Ascending aorta (tissue), 2 donors: ENCODE data around the gene MT1E. TPM values are rescaled to one million over a fixed set of nuclear protein-coding genes. Genes with fewer than 3 reads are reported as not detected.
"Not testable (repeated sequence)": the region's sequence is repeated elsewhere in the genome, so short reads cannot be mapped to it uniquely, and the experiment has no call there.

Source experiments
- DNase-seq, 2 donors: peaks; one replicate each; pipeline ENCODE4 v3.0.0-alpha.2; 2019; ENCODE audit warnings: low spot score in 2 of 2
- H3K27ac ChIP-seq, 2 donors: fragments of 200-600 bp; sonication (generic); one replicate each; pipeline ENCODE4 v1.5.1; 2016 to 2017; ENCODE audit warnings: mild to moderate bottlenecking in 1 of 2
- H3K27me3 ChIP-seq: fragments of 200-600 bp; sonication (generic); one replicate; pipeline ENCODE4 v1.5.1; 2017
- H3K36me3 ChIP-seq, 2 donors: fragments of 200-600 bp; sonication (generic); one replicate each; pipeline ENCODE4 v1.5.1; 2016
- H3K4me1 ChIP-seq, 2 donors: fragments of 200-600 bp; sonication (generic); one replicate each; pipeline ENCODE4 v1.5.1; 2016 to 2017; ENCODE audit warnings: mild to moderate bottlenecking in 1 of 2
- H3K4me3 ChIP-seq, 2 donors: fragments of 200-600 bp; sonication (generic); one replicate each; pipeline ENCODE4 v1.5.1; 2016 to 2017; ENCODE audit warnings: mild to moderate bottlenecking in 1 of 2
- H3K9me3 ChIP-seq, 2 donors: fragments of 200-600 bp; sonication (generic); one replicate each; pipeline ENCODE4 v1.5.1; 2016
- intact Hi-C: fragments of 100-400 bp; cut with DNase I; formaldehyde crosslinking; loops from one replicate; pipeline ENCODE4 v1.15.1; 2023
- total RNA-seq: library from RNA; depleted of rRNA; stranded (reverse); fragments of >200 nt; gene quantifications from one replicate; pipeline ENCODE4 v1.1.0, GENCODE V29; 2016
- TF ChIP-seq, protein P1 (sequence below), 3 experiments: fragments of 200-600 bp in 2 of 3; fragments of 450-650 bp in 1 of 3; sonication (generic) in 2 of 3; IDR thresholded peaks; one replicate each; pipeline ENCODE4 v1.5.1; 2016 to 2019; ENCODE audit warnings: antibody characterized with exemption in 3 of 3, mild to moderate bottlenecking in 1 of 3, moderate library complexity in 1 of 3

MT1E gene
- total RNA-seq, 1 donor from 2014 or later: 456 TPM

DNA sequence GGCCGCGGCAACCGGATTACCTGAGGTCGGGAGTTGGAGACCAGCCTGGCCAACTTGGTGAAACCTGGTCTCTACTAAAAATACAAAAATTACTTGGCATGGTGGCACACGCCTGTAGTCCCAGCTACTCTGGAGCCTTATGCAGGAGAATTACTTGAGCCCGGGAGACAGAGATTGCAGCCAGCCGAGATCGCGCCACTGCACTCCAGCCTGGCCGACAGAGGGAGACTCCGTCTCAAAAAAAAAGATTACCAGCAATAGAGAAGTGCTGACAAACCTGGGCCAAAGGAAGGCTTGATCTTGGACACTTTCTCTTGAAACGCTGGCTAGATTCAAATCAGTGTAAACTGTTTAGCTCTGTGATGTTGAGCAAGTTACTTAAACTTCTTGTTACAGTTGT lies 48.3 kb downstream of the MT1E start:
- intact Hi-C loops: loop anchor here (1.0 kb wide), 2 partner anchors 28 to 115 kb away; no protein-coding TSS in a partner anchor
- no peak overlapping the region for H3K4me3 ChIP-seq
- peaks cover 0 to 7% of the 10 kb centered on the region in 2 donors for H3K4me1 ChIP-seq
- no peak overlapping the region for H3K27ac ChIP-seq
- H3K27me3 ChIP-seq: no peaks in the 10 kb centered on the region
- H3K36me3 ChIP-seq: no peaks in the 10 kb centered on the region
- H3K9me3 ChIP-seq: no peaks in the 10 kb centered on the region
- TF ChIP-seq, protein P1, sequence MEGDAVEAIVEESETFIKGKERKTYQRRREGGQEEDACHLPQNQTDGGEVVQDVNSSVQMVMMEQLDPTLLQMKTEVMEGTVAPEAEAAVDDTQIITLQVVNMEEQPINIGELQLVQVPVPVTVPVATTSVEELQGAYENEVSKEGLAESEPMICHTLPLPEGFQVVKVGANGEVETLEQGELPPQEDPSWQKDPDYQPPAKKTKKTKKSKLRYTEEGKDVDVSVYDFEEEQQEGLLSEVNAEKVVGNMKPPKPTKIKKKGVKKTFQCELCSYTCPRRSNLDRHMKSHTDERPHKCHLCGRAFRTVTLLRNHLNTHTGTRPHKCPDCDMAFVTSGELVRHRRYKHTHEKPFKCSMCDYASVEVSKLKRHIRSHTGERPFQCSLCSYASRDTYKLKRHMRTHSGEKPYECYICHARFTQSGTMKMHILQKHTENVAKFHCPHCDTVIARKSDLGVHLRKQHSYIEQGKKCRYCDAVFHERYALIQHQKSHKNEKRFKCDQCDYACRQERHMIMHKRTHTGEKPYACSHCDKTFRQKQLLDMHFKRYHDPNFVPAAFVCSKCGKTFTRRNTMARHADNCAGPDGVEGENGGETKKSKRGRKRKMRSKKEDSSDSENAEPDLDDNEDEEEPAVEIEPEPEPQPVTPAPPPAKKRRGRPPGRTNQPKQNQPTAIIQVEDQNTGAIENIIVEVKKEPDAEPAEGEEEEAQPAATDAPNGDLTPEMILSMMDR (IDR thresholded peaks at IDR 0.05): peak; percentile 46 to 71 (median 62)
- peak in 1 of 2 donors; percentile 75 for DNase-seq

DNA sequence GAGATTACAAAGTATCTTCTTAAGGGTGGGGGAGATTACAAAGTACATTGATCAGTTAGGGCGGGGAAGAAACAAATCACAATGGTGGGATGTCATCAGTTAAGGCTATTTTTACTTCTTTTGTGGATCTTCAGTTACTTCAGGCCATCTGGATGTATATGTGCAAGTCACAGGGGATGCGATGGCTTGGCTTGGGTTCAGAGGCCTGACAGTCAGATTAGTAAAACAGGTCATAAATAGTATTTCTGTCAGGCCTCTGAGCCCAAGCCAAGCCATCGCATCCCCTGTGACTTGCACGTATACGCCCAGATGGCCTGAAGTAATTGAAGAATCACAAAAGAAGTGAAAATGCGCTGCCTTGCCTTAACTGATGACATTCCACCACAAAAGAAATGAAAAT lies 49.0 kb downstream of the MT1E start:
- not testable (repeated sequence) for H3K36me3 ChIP-seq, DNase-seq, H3K27me3 ChIP-seq, H3K27ac ChIP-seq, H3K4me3 ChIP-seq, H3K4me1 ChIP-seq, H3K9me3 ChIP-seq
- intact Hi-C loops: loop anchor here (1.0 kb wide), 2 partner anchors 28 to 115 kb away; no protein-coding TSS in a partner anchor

DNA sequence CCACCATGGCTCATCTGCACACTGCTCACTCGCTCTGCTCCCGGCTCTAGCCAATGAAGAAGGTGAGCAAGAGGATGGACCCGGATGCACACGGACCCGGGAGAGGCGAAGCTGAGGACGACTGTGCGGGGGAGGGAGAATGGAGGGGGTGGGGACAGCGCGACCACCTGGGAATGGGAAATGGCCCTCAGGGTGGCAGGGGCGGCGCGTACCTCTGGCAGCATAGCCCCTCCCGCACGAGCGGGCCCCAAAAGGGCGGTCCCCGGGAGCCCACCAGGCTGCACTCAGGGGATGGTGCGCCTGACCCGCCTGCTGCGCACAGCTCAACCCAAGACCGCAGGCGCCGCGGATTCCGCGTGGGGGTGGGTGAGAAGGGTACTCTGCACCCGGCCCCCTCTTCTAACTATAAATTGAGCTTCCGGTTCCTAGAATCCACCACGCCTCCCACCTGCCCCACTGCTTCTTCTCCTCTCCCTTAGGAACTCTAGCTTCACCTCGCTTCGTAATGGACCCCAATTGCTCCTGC lies 50.2 kb downstream of the MT1E start:
- H3K9me3 ChIP-seq: no peaks in the 10 kb centered on the region
- TF ChIP-seq, protein P1 (IDR thresholded peaks at IDR 0.05): no peak
- no peak overlapping the region for H3K27ac ChIP-seq
- H3K27me3 ChIP-seq: no peaks in the 10 kb centered on the region
- no peak for DNase-seq
- peak overlapping the region in 1 of 2 donors; percentile 18 for H3K4me3 ChIP-seq
- H3K36me3 ChIP-seq: no peaks in the 10 kb centered on the region
- H3K4me1 ChIP-seq: peaks cover 0 to 4% of the 10 kb centered on the region in 2 donors
- intact Hi-C loops: no loop called here

Other genes starting within 250 kb of the MT1E start
- gene AMFR, start 200.2 kb upstream of the MT1E start, total RNA-seq: 112 TPM
- gene NUDT21, start 174.4 kb upstream of the MT1E start, total RNA-seq: 5.3 TPM
- gene OGFOD1, start 174.2 kb upstream of the MT1E start, total RNA-seq: 21.9 TPM
- gene BBS2, start 105.8 kb upstream of the MT1E start, total RNA-seq: 29.4 TPM
- not detected for gene MT4, start 60.7 kb upstream of the MT1E start, total RNA-seq
- gene MT3, start 36.3 kb upstream of the MT1E start, total RNA-seq: not detected
- gene MT2A, start 17.2 kb upstream of the MT1E start, total RNA-seq: 602 TPM
- gene MT1M, start 6.9 kb downstream of the MT1E start, total RNA-seq: 105 TPM
- gene MT1A, start 12.9 kb downstream of the MT1E start, total RNA-seq: 183 TPM
- gene MT1B, start 26.1 kb downstream of the MT1E start, total RNA-seq: not detected
- gene MT1F, start 32.2 kb downstream of the MT1E start, total RNA-seq: 9.8 TPM
- 36.6 TPM for gene MT1G, start 42.3 kb downstream of the MT1E start, total RNA-seq
- gene MT1H, start 44.0 kb downstream of the MT1E start, total RNA-seq: not detected
- 2,291 TPM for gene MT1X, start 56.7 kb downstream of the MT1E start, total RNA-seq
- gene NUP93, start 104.3 kb downstream of the MT1E start, total RNA-seq: 419 TPM
- not detected for gene SLC12A3, start 239.4 kb downstream of the MT1E start, total RNA-seq